Measurements from ENCODE around the gene CYP24A1. TPM values are rescaled to one million over a fixed set of nuclear protein-coding genes. Genes with fewer than 3 reads are reported as not detected.

CYP24A1 gene
- polyA plus RNA-seq, 1 donor from 2014 or later, result 0.12 TPM

DNA sequence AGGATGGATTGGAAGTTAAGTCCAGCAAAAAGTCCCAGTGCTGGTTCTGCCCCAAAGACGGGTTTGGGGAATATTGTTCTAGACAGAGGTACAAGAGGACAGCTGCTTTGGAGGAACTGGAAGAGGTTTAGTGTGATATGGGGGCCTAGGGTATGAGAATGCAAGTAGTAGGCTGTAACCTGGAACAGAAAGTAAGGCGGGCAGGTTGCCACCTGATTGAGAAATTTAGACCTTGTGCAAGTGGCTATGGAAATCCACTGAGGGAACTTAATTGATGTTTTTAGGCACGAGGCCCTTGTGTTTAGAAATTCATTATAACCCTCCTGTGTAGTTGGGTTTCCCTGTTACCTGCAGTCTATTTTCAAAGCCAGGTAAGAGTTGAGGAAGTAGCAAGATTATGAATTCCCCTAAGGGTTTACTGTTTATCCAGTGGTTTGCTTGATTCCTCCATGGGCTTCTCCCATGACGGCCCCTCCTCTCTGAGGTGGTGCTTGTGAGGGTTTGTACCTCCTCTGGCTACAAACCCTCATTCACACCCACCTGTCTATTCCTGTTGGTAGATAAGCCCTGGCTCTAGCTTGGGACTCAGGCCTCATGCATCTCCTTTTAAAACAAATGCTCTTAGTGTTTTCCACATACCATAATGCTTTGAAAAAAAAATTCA is 61.4 kb downstream of the CYP24A1 start:
- H3F3A ChIP-seq (ENCODE audit: insufficient read depth, low read length, poor library complexity, severe bottlenecking), result no peaks in the 10 kb centered on the region
- no peak overlapping the region for H2AFZ ChIP-seq (ENCODE audit: low read depth, low read length)
- no peak overlapping the region for H3K4me2 ChIP-seq (ENCODE audit: low read length)
- no peaks in the 10 kb centered on the region for H3K9me2 ChIP-seq (ENCODE audit: insufficient read depth, low read length)
- H3K9ac ChIP-seq (ENCODE audit: low read length), result no peak overlapping the region
- H3K79me2 ChIP-seq (replicated peaks; ENCODE audit: insufficient read depth, low read length), result no peaks in the 10 kb centered on the region
- no peaks in the 10 kb centered on the region for H3K27me3 ChIP-seq (ENCODE audit: insufficient read depth, low read depth, low read length)
- H3K4me3 ChIP-seq (ENCODE audit: low read length), result no peak overlapping the region
- H3K27ac ChIP-seq (ENCODE audit: low read length), result no peak overlapping the region
- H3K36me3 ChIP-seq (ENCODE audit: insufficient read depth, low read length), result no peaks in the 10 kb centered on the region
- no peaks in the 10 kb centered on the region for H4K20me1 ChIP-seq (ENCODE audit: insufficient read depth)
- TF ChIP-seq MXI1 (conservative IDR thresholded peaks at IDR 0.05; ENCODE audit: poor library complexity, severe bottlenecking) (no peak), RAD21 (conservative IDR thresholded peaks at IDR 0.05) (no peak), EP300 (conservative IDR thresholded peaks at IDR 0.05; ENCODE audit: poor library complexity, severe bottlenecking) (no peak), SMC3 (conservative IDR thresholded peaks at IDR 0.05; ENCODE audit: poor library complexity) (no peak), POLR2AphosphoS5 (IDR thresholded peaks at IDR 0.05) (no peak), TAF1 (IDR thresholded peaks at IDR 0.05; ENCODE audit: low read depth) (no peak), EZH2 (IDR thresholded peaks at IDR 0.05; ENCODE audit: borderline replicate concordance, insufficient read depth, low read length, poor library complexity, severe bottlenecking) (no peak), CTCF (IDR thresholded peaks at IDR 0.05; ENCODE audit: poor library complexity, severe bottlenecking) (no peak)
- TF ChIP-seq, protein P1, sequence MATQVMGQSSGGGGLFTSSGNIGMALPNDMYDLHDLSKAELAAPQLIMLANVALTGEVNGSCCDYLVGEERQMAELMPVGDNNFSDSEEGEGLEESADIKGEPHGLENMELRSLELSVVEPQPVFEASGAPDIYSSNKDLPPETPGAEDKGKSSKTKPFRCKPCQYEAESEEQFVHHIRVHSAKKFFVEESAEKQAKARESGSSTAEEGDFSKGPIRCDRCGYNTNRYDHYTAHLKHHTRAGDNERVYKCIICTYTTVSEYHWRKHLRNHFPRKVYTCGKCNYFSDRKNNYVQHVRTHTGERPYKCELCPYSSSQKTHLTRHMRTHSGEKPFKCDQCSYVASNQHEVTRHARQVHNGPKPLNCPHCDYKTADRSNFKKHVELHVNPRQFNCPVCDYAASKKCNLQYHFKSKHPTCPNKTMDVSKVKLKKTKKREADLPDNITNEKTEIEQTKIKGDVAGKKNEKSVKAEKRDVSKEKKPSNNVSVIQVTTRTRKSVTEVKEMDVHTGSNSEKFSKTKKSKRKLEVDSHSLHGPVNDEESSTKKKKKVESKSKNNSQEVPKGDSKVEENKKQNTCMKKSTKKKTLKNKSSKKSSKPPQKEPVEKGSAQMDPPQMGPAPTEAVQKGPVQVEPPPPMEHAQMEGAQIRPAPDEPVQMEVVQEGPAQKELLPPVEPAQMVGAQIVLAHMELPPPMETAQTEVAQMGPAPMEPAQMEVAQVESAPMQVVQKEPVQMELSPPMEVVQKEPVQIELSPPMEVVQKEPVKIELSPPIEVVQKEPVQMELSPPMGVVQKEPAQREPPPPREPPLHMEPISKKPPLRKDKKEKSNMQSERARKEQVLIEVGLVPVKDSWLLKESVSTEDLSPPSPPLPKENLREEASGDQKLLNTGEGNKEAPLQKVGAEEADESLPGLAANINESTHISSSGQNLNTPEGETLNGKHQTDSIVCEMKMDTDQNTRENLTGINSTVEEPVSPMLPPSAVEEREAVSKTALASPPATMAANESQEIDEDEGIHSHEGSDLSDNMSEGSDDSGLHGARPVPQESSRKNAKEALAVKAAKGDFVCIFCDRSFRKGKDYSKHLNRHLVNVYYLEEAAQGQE (IDR thresholded peaks at IDR 0.05; ENCODE audit: borderline replicate concordance), result no peak
- no peaks in the 10 kb centered on the region for H3K9me3 ChIP-seq (ENCODE audit: low read length)

DNA sequence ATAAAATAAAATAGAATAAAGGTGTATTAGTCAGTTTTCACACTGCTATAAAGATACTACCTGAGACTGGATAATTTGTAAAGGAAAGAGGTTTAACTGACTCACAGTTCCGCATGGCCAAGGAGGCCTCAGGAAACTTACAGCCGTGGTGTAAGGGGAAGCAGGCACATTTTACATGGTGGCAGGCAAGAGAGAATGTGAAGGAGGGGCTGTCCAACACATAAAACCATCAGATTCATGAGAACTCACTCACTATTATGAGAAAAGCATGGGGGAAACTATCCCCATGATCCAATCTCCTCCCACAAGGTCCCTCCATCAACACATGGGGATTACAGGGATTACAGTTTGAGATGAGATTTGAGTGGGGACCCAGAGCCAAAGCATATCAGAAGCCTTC is 62.3 kb downstream of the CYP24A1 start:
- no peak overlapping the region for H3K4me3 ChIP-seq (ENCODE audit: low read length)
- no peaks in the 10 kb centered on the region for H4K20me1 ChIP-seq (ENCODE audit: insufficient read depth)
- H3F3A ChIP-seq (ENCODE audit: insufficient read depth, low read length, poor library complexity, severe bottlenecking), result no peaks in the 10 kb centered on the region
- no peak overlapping the region for H3K9ac ChIP-seq (ENCODE audit: low read length)
- H3K27ac ChIP-seq (ENCODE audit: low read length), result no peak overlapping the region
- TF ChIP-seq SMC3 (conservative IDR thresholded peaks at IDR 0.05; ENCODE audit: poor library complexity), result no peak
- TF ChIP-seq MXI1 (conservative IDR thresholded peaks at IDR 0.05; ENCODE audit: poor library complexity, severe bottlenecking), result no peak
- no peak for TF ChIP-seq RAD21 (conservative IDR thresholded peaks at IDR 0.05)
- no peak for TF ChIP-seq CTCF (IDR thresholded peaks at IDR 0.05; ENCODE audit: poor library complexity, severe bottlenecking)
- TF ChIP-seq POLR2AphosphoS5 (IDR thresholded peaks at IDR 0.05), result no peak
- TF ChIP-seq EP300 (conservative IDR thresholded peaks at IDR 0.05; ENCODE audit: poor library complexity, severe bottlenecking), result no peak
- no peak for TF ChIP-seq EZH2 (IDR thresholded peaks at IDR 0.05; ENCODE audit: borderline replicate concordance, insufficient read depth, low read length, poor library complexity, severe bottlenecking)
- TF ChIP-seq, protein P1 (IDR thresholded peaks at IDR 0.05; ENCODE audit: borderline replicate concordance), result no peak
- TF ChIP-seq TAF1 (IDR thresholded peaks at IDR 0.05; ENCODE audit: low read depth), result no peak
- H3K36me3 ChIP-seq (ENCODE audit: insufficient read depth, low read length), result no peaks in the 10 kb centered on the region
- H3K4me2 ChIP-seq (ENCODE audit: low read length), result no peak overlapping the region
- H3K9me3 ChIP-seq (ENCODE audit: low read length), result no peaks in the 10 kb centered on the region
- no peaks in the 10 kb centered on the region for H3K27me3 ChIP-seq (ENCODE audit: insufficient read depth, low read depth, low read length)
- no peaks in the 10 kb centered on the region for H3K9me2 ChIP-seq (ENCODE audit: insufficient read depth, low read length)
- H2AFZ ChIP-seq (ENCODE audit: low read depth, low read length), result no peak overlapping the region
- no peaks in the 10 kb centered on the region for H3K79me2 ChIP-seq (replicated peaks; ENCODE audit: insufficient read depth, low read length)
